AG10803 (cell line): ENCODE results near the gene SRBD1.
A peak's percentile ranks its signal among the peaks of the same experiment; 100 is the strongest.

ENCODE experiments used
- DNase-seq: peaks from one replicate; pipeline ENCODE4 v3.0.0; 2010; ENCODE audit warnings: low read depth
- H3K4me3 ChIP-seq: 2 replicates; pipeline ENCODE4 v1.5.1; 2011; ENCODE audit warnings: mild to moderate bottlenecking, low read length, control low read depth
- CTCF ChIP-seq: conservative IDR thresholded peaks from 2 replicates; pipeline ENCODE4 v1.5.1; 2011; ENCODE audit warnings: mild to moderate bottlenecking, low read length, control low read depth, inconsistent platforms

SRBD1 gene

DNA sequence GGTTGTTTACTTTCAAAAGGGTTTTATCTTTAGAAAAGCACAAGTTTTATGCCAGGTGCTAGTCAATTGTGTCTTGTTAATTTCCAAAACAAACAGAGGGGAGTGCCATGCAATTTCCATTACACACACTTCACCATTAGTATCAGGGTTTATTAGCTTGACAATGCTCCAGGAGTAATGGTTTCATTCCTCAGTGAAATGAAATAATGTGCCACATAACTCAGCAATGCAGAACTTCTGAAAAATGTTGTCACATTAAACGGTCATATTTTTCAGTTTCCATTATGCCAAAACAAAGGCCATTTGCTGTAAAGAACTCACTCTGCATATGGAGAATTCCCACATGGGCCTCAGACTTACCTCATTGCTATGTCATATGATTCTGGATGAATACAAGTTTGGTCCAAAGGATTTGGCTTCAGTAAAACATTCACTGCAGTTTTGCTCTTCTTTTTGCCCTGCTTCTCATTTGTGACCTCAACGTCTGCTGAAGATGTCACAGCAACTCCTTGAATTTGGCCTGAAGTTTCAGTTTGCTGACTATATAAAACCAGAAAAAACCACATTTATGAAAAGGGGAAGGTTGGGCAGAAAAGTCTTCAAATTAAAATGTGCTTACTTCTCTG lies 198.2 kb downstream of the SRBD1 start:
- H3K4me3 ChIP-seq = no peak overlapping the region
- TF ChIP-seq CTCF = no peak
- DNase-seq = peak; percentile 86

DNA sequence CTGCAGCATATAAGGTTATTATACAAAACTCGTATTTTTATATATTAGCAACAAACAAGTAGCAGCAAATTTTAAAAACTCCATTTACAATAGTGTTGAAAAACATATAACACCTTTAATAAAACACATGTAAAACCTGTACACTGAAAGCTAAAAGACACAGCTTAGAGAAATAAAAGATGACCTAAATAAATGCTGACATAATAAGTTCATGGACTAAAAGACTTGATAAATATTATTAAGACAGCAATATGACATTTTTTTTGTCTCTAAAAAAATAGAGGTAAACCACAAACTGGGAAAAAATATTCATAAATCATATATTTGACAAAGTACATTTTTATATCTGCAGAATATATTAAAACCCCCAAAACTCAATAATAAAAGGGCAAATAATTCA lies 201.4 kb downstream of the SRBD1 start:
- DNase-seq = no peak
- no peak for TF ChIP-seq CTCF
- no peak overlapping the region for H3K4me3 ChIP-seq

DNA sequence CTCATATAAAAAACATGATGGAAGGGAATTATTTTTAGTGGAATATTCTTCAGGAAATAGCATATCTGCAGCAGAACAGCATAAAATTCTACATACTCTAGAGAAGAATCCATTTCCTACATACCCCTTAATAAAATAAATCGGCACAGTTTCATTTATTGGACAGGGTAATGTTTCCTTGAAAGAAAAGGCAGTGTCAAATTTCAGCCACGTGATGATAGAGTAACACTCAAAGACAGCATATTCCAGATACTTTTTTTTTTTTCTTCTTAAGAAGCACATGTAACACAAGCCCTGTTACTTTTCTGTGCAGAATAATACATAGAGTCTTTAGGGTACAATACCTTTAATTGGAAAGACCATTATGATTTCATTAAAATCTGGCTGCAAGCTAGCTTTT lies 204.4 kb downstream of the SRBD1 start:
- peak; percentile 17 for DNase-seq
- TF ChIP-seq CTCF = no peak
- H3K4me3 ChIP-seq = no peak overlapping the region

DNA sequence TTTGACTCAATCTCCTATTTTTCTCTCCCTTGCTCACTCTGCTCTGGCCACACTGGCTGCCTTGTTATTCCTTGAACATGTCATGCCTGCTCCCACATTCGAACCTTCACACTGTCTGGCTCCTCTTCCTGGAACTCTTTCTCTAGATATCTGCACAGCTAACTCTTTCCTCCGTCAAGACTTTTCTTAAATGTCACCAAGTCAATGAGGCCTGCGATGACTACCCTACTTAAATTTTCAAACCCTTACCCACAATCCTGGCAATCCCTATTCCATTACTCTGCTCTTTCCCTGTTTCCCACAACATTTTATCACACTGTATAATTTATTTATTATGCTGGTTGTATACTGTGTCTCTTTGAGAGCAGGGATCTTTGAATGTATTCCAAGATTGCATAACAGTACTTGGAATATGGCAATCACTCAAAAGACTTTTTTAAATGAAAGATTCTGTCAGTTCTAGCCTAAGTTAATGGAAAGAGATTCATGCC lies 206.2 kb downstream of the SRBD1 start:
- DNase-seq = peak; percentile 80
- H3K4me3 ChIP-seq = no peak overlapping the region
- no peak for TF ChIP-seq CTCF

DNA sequence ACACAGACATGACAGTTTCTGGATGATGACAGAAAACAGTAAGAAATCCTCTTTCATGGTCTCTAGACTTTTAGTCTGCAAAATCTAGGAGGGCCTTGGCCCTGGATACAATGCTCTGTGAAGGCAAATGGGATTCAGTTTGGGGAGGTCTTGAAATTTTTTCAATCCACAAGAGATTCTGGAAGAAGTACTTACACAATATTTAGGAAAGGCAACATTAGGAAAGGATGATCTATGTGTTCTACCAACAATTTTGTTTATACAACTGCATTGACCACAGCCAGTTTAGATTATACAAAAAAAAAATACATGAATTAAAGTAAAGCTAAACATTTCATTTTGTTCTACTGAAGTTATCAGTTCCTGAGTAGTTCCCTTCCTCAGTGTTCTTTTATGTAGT lies 208.0 kb downstream of the SRBD1 start:
- DNase-seq = peak; percentile 15
- TF ChIP-seq CTCF = no peak
- no peak overlapping the region for H3K4me3 ChIP-seq

DNA sequence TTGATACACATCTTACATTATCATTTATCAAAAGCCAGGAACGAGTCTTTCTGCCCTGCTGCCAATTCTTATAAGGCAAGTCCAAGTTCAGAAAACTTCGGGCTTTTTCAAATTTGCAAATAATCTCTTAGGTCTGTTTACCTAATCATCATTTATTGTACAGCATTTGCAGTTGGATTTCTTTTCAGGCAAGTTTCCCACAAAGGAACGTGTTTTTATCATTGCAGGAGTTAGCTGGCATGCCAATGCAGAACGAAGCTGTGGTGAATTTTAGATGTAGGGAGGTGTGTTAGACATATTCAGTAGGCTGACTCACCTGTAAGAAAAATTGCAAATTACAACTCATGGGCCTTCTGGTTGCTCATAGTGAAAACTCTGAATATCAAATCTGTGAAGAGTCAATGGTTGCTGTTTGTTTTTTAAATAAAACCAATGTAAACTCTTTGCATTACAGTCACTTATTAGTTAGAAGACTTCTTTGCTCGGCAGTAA lies 209.6 kb downstream of the SRBD1 start:
- no peak overlapping the region for H3K4me3 ChIP-seq
- TF ChIP-seq CTCF = no peak
- DNase-seq = no peak

GRCh38 chr2:45399040-45399784 lies 211.9 kb downstream of the SRBD1 start:
- DNase-seq = no peak
- no peak overlapping the region for H3K4me3 ChIP-seq
- no peak for TF ChIP-seq CTCF
